K562 (cell line): ENCODE measurements around the gene SPATA17. TPM values are rescaled to one million over a fixed set of nuclear protein-coding genes. Genes with fewer than 3 reads are reported as not detected.

Experiments used
- ATAC-seq: fragments of 200-7000 bp; cut with Tn5 transposase; 3 replicates; pipeline ENCODE4 v1.9.1; 2020; ENCODE audit warnings: moderate library complexity
- BruUV-seq: library from RNA; stranded (reverse); fragments of 400-500 nt; replicated peaks from 2 replicates; lab custom pipeline; 2021; lab: Mats Ljungman, UMichigan
- CTCF ChIA-PET: fragments of 300-600 bp; formaldehyde crosslinking; extraction: SDS; loops from one replicate; lab custom pipeline; 2021; ENCODE audit warnings: low intra/inter-chr PET ratio; lab: Yijun Ruan, JAX
- POLR2A ChIA-PET: fragments of 300-600, 350-650 bp; sonication (Branson Sonifier 250); formaldehyde crosslinking; extraction: SDS; loops from one replicate; lab custom pipeline; 2021; ENCODE audit warnings: antibody characterized with exemption, inconsistent platforms; lab: Yijun Ruan, JAX
- DNase-seq, 4 experiments: peaks; one replicate each; pipeline versions ENCODE4 v3.0.0 to v3.0.0-alpha.2; 2011 to 2018; ENCODE audit warnings: low spot score in 3 of 4, mixed read lengths in 3 of 4; ENCODE audit errors: extremely low read depth in 1 of 4
- FAIRE-seq: peaks from 2 replicates; lab custom pipeline; 2011; peaks lifted over from hg19 to GRCh38; lab: Jason Lieb, UNC
- H2AFZ ChIP-seq: 2 replicates; pipeline ENCODE4 v1.6.0; 2011; ENCODE audit warnings: low read depth, low read length, control low read depth, inconsistent platforms
- H3K27ac ChIP-seq: fragments of 200-600 bp; 3 replicates; pipeline ENCODE4 v1.8.0; 2011; ENCODE audit warnings: low read depth, mild to moderate bottlenecking, control low read depth, inconsistent platforms, low read length, moderate library complexity, mixed read lengths; ENCODE audit errors: extremely low read depth
- H3K27me3 ChIP-seq, 2 experiments: fragments of 300-600 bp in 1 of 2; 2 replicates in 1 of 2; 3 replicates in 1 of 2; pipeline versions ENCODE4 v1.6.0 to v1.8.0; 2011; ENCODE audit warnings: inconsistent platforms in 2 of 2, low read length in 2 of 2, mild to moderate bottlenecking in 1 of 2, mixed read lengths in 1 of 2, moderate library complexity in 1 of 2; ENCODE audit not compliant: control insufficient read depth in 2 of 2, insufficient read depth in 2 of 2
- H3K36me3 ChIP-seq: fragments of 300-600 bp; 3 replicates; pipeline ENCODE4 v1.8.0; 2011; ENCODE audit warnings: mild to moderate bottlenecking, low read length, inconsistent platforms; ENCODE audit not compliant: control insufficient read depth, insufficient read depth
- H3K4me1 ChIP-seq, 2 experiments: fragments of 200-600 bp in 1 of 2; replicated peaks in 1 of 2; 2 replicates in 1 of 2; 3 replicates in 1 of 2; pipeline versions ENCODE4 v1.5.1 to v1.8.0; 2011; ENCODE audit warnings: inconsistent platforms in 2 of 2, low read length in 2 of 2, mild to moderate bottlenecking in 1 of 2, mixed read lengths in 1 of 2, moderate library complexity in 1 of 2; ENCODE audit not compliant: control insufficient read depth in 2 of 2, insufficient read depth in 2 of 2
- H3K4me2 ChIP-seq: 2 replicates; pipeline ENCODE4 v1.6.1; 2011; ENCODE audit warnings: low read length, control low read depth, inconsistent platforms, mixed read lengths; ENCODE audit not compliant: insufficient read depth
- H3K4me3 ChIP-seq: fragments of 200-600 bp; sonication (generic), shearing (Covaris generic); 2 replicates; pipeline ENCODE4 v1.5.1; 2016; ENCODE audit warnings: control low read depth, inconsistent platforms
- H3K79me2 ChIP-seq: fragments of 200-600 bp; 3 replicates; pipeline ENCODE4 v1.8.0; 2011; ENCODE audit warnings: low read length, inconsistent platforms; ENCODE audit not compliant: control insufficient read depth, insufficient read depth
- H3K9ac ChIP-seq, 2 experiments: 2 replicates each; pipeline versions ENCODE4 v1.6.0 to v1.6.1; 2011; ENCODE audit warnings: low read depth in 2 of 2, low read length in 2 of 2, control low read depth in 1 of 2, inconsistent platforms in 1 of 2, mild to moderate bottlenecking in 1 of 2, mixed read lengths in 1 of 2; ENCODE audit not compliant: insufficient read depth in 1 of 2
- H3K9me1 ChIP-seq: one replicate; pipeline ENCODE4 v1.6.0; 2011; ENCODE audit warnings: inconsistent platforms, mild to moderate bottlenecking, low read length, moderate library complexity; ENCODE audit not compliant: control insufficient read depth, insufficient read depth
- H3K9me3 ChIP-seq: replicated peaks from 2 replicates; pipeline ENCODE4 v1.5.1; 2011; ENCODE audit warnings: low read depth, low read length, inconsistent platforms; ENCODE audit not compliant: control insufficient read depth, insufficient read depth
- H4K20me1 ChIP-seq: replicated peaks from 2 replicates; pipeline ENCODE4 v1.6.1; 2011; ENCODE audit warnings: low read length, inconsistent platforms, mixed read lengths; ENCODE audit not compliant: control insufficient read depth, insufficient read depth
- BACH1 ChIP-seq: fragments of 200-800 bp; sonication (Bioruptor generic); IDR thresholded peaks from 2 replicates; pipeline ENCODE4 v1.6.1; 2016; ENCODE audit warnings: missing genetic modification characterization, missing compliant biosample characterization
- CHD2 ChIP-seq: IDR thresholded peaks from 2 replicates; pipeline ENCODE4 v1.6.1; 2011; ENCODE audit warnings: low read depth, low read length
- TAF15 ChIP-seq: fragments of 200-400 bp; formaldehyde crosslinking; IDR thresholded peaks from 2 replicates; pipeline ENCODE4 v1.6.1; 2017; ENCODE audit warnings: mild to moderate bottlenecking, low read depth, low read length, moderate library complexity
- ZKSCAN8 ChIP-seq: fragments of 200-800 bp; sonication (Bioruptor generic); IDR thresholded peaks from 2 replicates; pipeline ENCODE4 v1.6.1; 2016; ENCODE audit warnings: missing genetic modification characterization, missing compliant biosample characterization
- ZNF561 ChIP-seq: fragments of 450-650 bp; formaldehyde crosslinking; conservative IDR thresholded peaks from 2 replicates; pipeline ENCODE4 v1.4.0; 2020; ENCODE audit warnings: mild to moderate bottlenecking, moderate library complexity
- ZNF778 ChIP-seq: fragments of 450-650 bp; formaldehyde crosslinking; IDR thresholded peaks from 2 replicates; pipeline ENCODE4 v1.4.0; 2020; ENCODE audit warnings: mild to moderate bottlenecking, moderate library complexity
- in situ Hi-C: fragments of 300-500 bp; cut with MboI; formaldehyde crosslinking; loops from 4 replicates; pipeline ENCODE4 v1.15.0; 2018; ENCODE audit warnings: inconsistent platforms, mixed read lengths
- intact Hi-C: fragments of 100-400 bp; cut with micrococcal nuclease; formaldehyde crosslinking; loops from 2 replicates; pipeline ENCODE4 v1.14.2; 2022
- polyA plus RNA-seq, 8 experiments: library from polyadenylated mRNA; depleted of rRNA in 4 of 8; stranded (reverse) in 5 of 8; unstranded in 3 of 8; fragments of >200 nt; fragmentation: Nextera tagmentation in 2 of 8; fragmentation: Illumina TruSeq in 1 of 8; extraction: Ambion mirVana in 2 of 8; extraction: Trizol in 1 of 8; gene quantifications; 2 replicates each; pipeline versions ENCODE4 v1.2.1 to v1.2.3, GENCODE V29; 2011 to 2014; ENCODE audit warnings: inconsistent platforms in 1 of 8, missing spikeins in 1 of 8
- total RNA-seq, 7 experiments: library from RNA; depleted of rRNA in 6 of 7; stranded (reverse); fragments of >200 nt in 6 of 7; fragmentation: Illumina TruSeq in 2 of 7; extraction: Trizol in 2 of 7; gene quantifications; 2 replicates each; pipeline versions ENCODE4 v1.2.1 to v1.2.3, GENCODE V29; 2011 to 2021; ENCODE audit warnings: low replicate concordance in 1 of 7
- TF ChIP-seq, protein P1 (sequence below): fragments of 450-650 bp; IDR thresholded peaks from 2 replicates; pipeline ENCODE4 v1.6.1; 2016

Gene SPATA17
- total and polyA plus RNA-seq, 9 of the 15 experiments (the other 6 are each of a cell fraction or from before 2014, with no cell fraction given): 0.04 to 0.11 TPM; not detected in 7

DNA sequence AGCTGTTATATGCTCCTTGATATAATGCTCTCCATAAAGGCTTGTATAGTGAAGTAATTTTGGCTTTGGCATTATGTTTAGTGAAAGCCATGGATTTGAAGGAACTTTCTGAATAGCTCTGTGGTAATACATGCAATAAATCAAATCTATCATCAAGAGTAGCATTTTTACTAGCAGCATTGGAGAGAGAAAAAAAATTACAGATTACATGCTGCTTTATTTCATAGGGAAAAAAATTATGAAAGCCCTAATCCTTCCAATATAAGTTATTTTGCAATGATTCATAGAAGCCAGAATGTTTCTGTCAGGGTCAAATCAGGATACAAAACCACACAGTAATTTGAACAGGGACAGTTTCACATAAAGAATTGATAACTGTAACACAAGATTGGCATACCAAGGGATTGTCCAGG lies 250.0 kb downstream of the SPATA17 start:
- ChIA-PET CTCF (no interaction called here), POLR2A (no interaction called here)
- no peak for TF ChIP-seq ZNF561 (CRISPR knock-in tag)
- TF ChIP-seq, protein P1, sequence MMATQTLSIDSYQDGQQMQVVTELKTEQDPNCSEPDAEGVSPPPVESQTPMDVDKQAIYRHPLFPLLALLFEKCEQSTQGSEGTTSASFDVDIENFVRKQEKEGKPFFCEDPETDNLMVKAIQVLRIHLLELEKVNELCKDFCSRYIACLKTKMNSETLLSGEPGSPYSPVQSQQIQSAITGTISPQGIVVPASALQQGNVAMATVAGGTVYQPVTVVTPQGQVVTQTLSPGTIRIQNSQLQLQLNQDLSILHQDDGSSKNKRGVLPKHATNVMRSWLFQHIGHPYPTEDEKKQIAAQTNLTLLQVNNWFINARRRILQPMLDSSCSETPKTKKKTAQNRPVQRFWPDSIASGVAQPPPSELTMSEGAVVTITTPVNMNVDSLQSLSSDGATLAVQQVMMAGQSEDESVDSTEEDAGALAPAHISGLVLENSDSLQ: no peak
- no peak for TF ChIP-seq ZNF778 (CRISPR knock-in tag)
- no peak for TF ChIP-seq CHD2
- no peak for TF ChIP-seq TAF15
- TF ChIP-seq BACH1: no peak
- no peak for TF ChIP-seq ZKSCAN8 (CRISPR knock-in tag)
- H4K20me1 ChIP-seq: no peaks in the 10 kb centered on the region
- no peaks in the 10 kb centered on the region for H3K27me3 ChIP-seq
- H3K79me2 ChIP-seq: no peaks in the 10 kb centered on the region
- no peak overlapping the region for H3K4me2 ChIP-seq
- no peak overlapping the region for H3K4me3 ChIP-seq
- no peak overlapping the region for H2AFZ ChIP-seq
- no peak overlapping the region for H3K9ac ChIP-seq
- ATAC-seq: no peak
- no peak for DNase-seq
- no peaks in the 10 kb centered on the region for H3K36me3 ChIP-seq
- no peaks in the 10 kb centered on the region for H3K9me1 ChIP-seq
- no TSS peak for BruUV-seq
- H3K27ac ChIP-seq: no peak overlapping the region
- intact Hi-C loops (no loop called here), in situ Hi-C loops (no loop called here)
- H3K9me3 ChIP-seq: no peaks in the 10 kb centered on the region; the same call in 1 of the 2 replicates
- no peaks in the 10 kb centered on the region for H3K4me1 ChIP-seq
- no peak for FAIRE-seq
